ENCODE data around the gene GOSR2.

- TF ChIP-seq EZH2 (IDR thresholded peaks at IDR 0.05; ENCODE audit: low read depth) (no peak), CTCF (conservative IDR thresholded peaks at IDR 0.05) (no peak)
Observed at GRCh38 chr17:46901291-46901690, 21.7 kb upstream of the GOSR2 start.
